A549 treated with GW870086 at 1 μM for 4 hours (cell line): ENCODE results near the gene HOXA3. TPM values are rescaled to one million over a fixed set of nuclear protein-coding genes. Genes with fewer than 3 reads are reported as not detected.

ENCODE experiments used
- total RNA-seq: library from RNA; stranded (reverse); fragments of 200-300 nt; extraction: Qiagen RNA extraction; gene quantifications from 5 replicates; pipeline ENCODE4 v1.2.3, GENCODE V29; 2022; ENCODE audit warnings: low read depth

The HOXA3 gene
- total RNA-seq, 1 experiment from 2014 or later, result 6.8 TPM

Other genes starting within 250 kb of the HOXA3 start
- 2.2 to 3.9 TPM (median 3.3 TPM) in 5 replicates for gene HOXA1, start 56.6 kb downstream of the HOXA3 start, total RNA-seq
- gene HOXA2, start 49.9 kb downstream of the HOXA3 start, total RNA-seq, result 0.80 to 0.97 TPM (median 0.86 TPM) in 5 replicates
- 1.2 to 2.2 TPM (median 1.9 TPM) in 5 replicates for gene HOXA4, start 21.8 kb downstream of the HOXA3 start, total RNA-seq
- gene HOXA5, start 8.9 kb downstream of the HOXA3 start, total RNA-seq, result 3.7 to 5.8 TPM (median 4.7 TPM) in 5 replicates
- 0.83 to 2.2 TPM (median 1.5 TPM) in 5 replicates for gene HOXA6, start 4.8 kb downstream of the HOXA3 start, total RNA-seq
- gene HOXA7, start 4.1 kb upstream of the HOXA3 start, total RNA-seq, result 3.7 to 4.8 TPM (median 4.6 TPM) in 5 replicates
- gene HOXA9, start 13.0 kb upstream of the HOXA3 start, total RNA-seq, result 0.49 to 0.99 TPM (median 0.70 TPM) in 5 replicates
- 6.9 to 7.2 TPM (median 7.1 TPM) in 5 replicates for gene HOXA10, start 21.7 kb upstream of the HOXA3 start, total RNA-seq
- 0.55 to 0.80 TPM (median 0.70 TPM) in 5 replicates for gene HOXA11, start 32.6 kb upstream of the HOXA3 start, total RNA-seq
- 1.8 to 2.6 TPM (median 2.2 TPM) in 5 replicates for gene HOXA13, start 47.5 kb upstream of the HOXA3 start, total RNA-seq
- 0.09 to 0.27 TPM (median 0.11 TPM) in 5 replicates for gene EVX1, start 90.2 kb upstream of the HOXA3 start, total RNA-seq